Keratinocyte (primary cell): ENCODE results near the gene TMEM132C. TPM values are rescaled to one million over a fixed set of nuclear protein-coding genes. Genes with fewer than 3 reads are reported as not detected.

Experiments
- DNase-seq: peaks from one replicate; pipeline ENCODE4 v3.0.0-alpha.2; 2011; ENCODE audit warnings: low read depth, missing footprints, low spot score
- FAIRE-seq: peaks from 2 replicates; lab custom pipeline; 2011; peaks lifted over from hg19 to GRCh38; lab: Jason Lieb, UNC
- H2AFZ ChIP-seq: 2 replicates; pipeline ENCODE4 v1.6.0; 2012; ENCODE audit warnings: low read length, control low read depth, inconsistent platforms; ENCODE audit not compliant: control insufficient read depth
- H3K27ac ChIP-seq: 2 replicates; pipeline ENCODE4 v1.5.1; 2011; ENCODE audit warnings: low read length; ENCODE audit not compliant: control insufficient read depth, insufficient read depth
- H3K27me3 ChIP-seq: 3 replicates; pipeline ENCODE4 v1.6.0; 2011; ENCODE audit warnings: low read length; ENCODE audit not compliant: control insufficient read depth, insufficient read depth; ENCODE audit errors: extremely low read depth
- H3K36me3 ChIP-seq, 2 experiments: 2 replicates in 1 of 2; 3 replicates in 1 of 2; pipeline ENCODE4 v1.5.1; 2011; ENCODE audit warnings: low read length in 2 of 2, mild to moderate bottlenecking in 1 of 2; ENCODE audit not compliant: control insufficient read depth in 2 of 2, insufficient read depth in 2 of 2; ENCODE audit errors: extremely low read depth in 1 of 2
- H3K4me1 ChIP-seq: 3 replicates; pipeline ENCODE4 v1.5.1; 2011; ENCODE audit warnings: low read length; ENCODE audit not compliant: control insufficient read depth, insufficient read depth; ENCODE audit errors: extremely low read depth
- H3K4me2 ChIP-seq: 3 replicates; pipeline ENCODE4 v1.6.0; 2011; ENCODE audit warnings: low read depth, low read length; ENCODE audit not compliant: control insufficient read depth, insufficient read depth; ENCODE audit errors: extremely low read depth
- H3K4me3 ChIP-seq, 3 experiments: fragments of 200-600 bp in 1 of 3; sonication (generic) in 1 of 3; 2 replicates in 2 of 3; 3 replicates in 1 of 3; pipeline ENCODE4 v1.5.1; 2011 to 2016; ENCODE audit warnings: low read length in 3 of 3, mild to moderate bottlenecking in 3 of 3, control low read depth in 2 of 3, inconsistent platforms in 1 of 3, low read depth in 1 of 3, mixed read lengths in 1 of 3, mixed run types in 1 of 3, moderate library complexity in 1 of 3; ENCODE audit not compliant: control insufficient read depth in 2 of 3, insufficient read depth in 2 of 3; ENCODE audit errors: extremely low read depth in 1 of 3
- H3K79me2 ChIP-seq: 2 replicates; pipeline ENCODE4 v1.6.0; 2012; ENCODE audit warnings: low read length; ENCODE audit not compliant: control insufficient read depth, insufficient read depth
- H3K9ac ChIP-seq: 3 replicates; pipeline ENCODE4 v1.6.0; 2011; ENCODE audit warnings: low read length; ENCODE audit not compliant: control insufficient read depth, insufficient read depth; ENCODE audit errors: extremely low read depth
- H3K9me1 ChIP-seq: 3 replicates; pipeline ENCODE4 v1.6.0; 2011; ENCODE audit warnings: low read length; ENCODE audit not compliant: control insufficient read depth, insufficient read depth; ENCODE audit errors: extremely low read depth
- H3K9me3 ChIP-seq: 2 replicates; pipeline ENCODE4 v1.5.1; 2012; ENCODE audit warnings: low read depth, low read length; ENCODE audit not compliant: control insufficient read depth
- H4K20me1 ChIP-seq: 3 replicates; pipeline ENCODE4 v1.6.0; 2011; ENCODE audit warnings: low read length; ENCODE audit not compliant: control insufficient read depth, insufficient read depth; ENCODE audit errors: extremely low read depth
- EZH2 ChIP-seq: IDR thresholded peaks from one replicate; pipeline ENCODE4 v1.6.1; 2012; ENCODE audit warnings: inconsistent platforms, mild to moderate bottlenecking, low read length, moderate library complexity
- dilution Hi-C: fragments of 300-500 bp; cut with MboI; formaldehyde crosslinking; loops from one replicate; pipeline ENCODE4 v1.7.0; 2020; ENCODE audit warnings: low sequenced_read_pairs; ENCODE audit not compliant: extremely low pct_ligation_motif_present
- polyA plus RNA-seq, 5 experiments: library from polyadenylated mRNA; depleted of rRNA in 3 of 5; stranded (reverse) in 3 of 5; stranded (forward) in 1 of 5; unstranded in 1 of 5; fragments of >200 nt; gene quantifications; 1 replicate in 1 of 5; 2 replicates in 3 of 5; 3 replicates in 1 of 5; pipeline versions ENCODE4 v1.2.1 to v1.2.3, GENCODE V29; 2011 to 2012; ENCODE audit warnings: missing spikeins in 2 of 5, low read depth in 1 of 5, low replicate concordance in 1 of 5
- TF ChIP-seq, protein P1 (sequence below), 3 experiments: IDR thresholded peaks in 1 of 3; conservative IDR thresholded peaks in 1 of 3; optimal IDR thresholded peaks in 1 of 3; 2 replicates in 2 of 3; 3 replicates in 1 of 3; pipeline versions ENCODE3 to v1.5.1; 2011; ENCODE audit warnings: low read length in 3 of 3, mild to moderate bottlenecking in 3 of 3, moderate library complexity in 2 of 3, control low read depth in 1 of 3, inconsistent platforms in 1 of 3; ENCODE audit not compliant: insufficient read depth in 2 of 3; ENCODE audit errors: extremely low read depth in 1 of 3

Gene TMEM132C
- polyA plus RNA-seq, 1 donor (not counting 4 experiments of a cell fraction or from before 2014, with no cell fraction given): not detected

DNA sequence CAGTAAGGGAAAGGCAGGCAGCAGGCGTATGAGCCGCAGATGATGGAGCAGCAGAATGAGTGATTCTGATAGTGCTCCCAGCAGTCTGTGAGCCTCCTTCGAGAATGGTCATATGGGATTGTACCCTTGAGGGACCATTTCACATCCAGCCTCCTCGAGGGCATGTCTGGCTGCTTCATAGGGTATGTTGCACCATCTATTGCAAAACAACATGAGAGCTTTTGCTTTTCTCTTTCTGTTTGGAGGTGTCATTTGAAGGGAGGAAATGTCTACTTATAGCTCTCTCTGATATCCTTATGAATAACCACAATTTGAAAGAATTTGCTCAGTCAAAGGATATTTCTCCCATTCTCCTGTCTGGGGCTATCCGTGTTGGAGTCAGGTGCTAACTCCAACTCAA, 172.8 kb downstream of the TMEM132C start:
- TF ChIP-seq, protein P1, sequence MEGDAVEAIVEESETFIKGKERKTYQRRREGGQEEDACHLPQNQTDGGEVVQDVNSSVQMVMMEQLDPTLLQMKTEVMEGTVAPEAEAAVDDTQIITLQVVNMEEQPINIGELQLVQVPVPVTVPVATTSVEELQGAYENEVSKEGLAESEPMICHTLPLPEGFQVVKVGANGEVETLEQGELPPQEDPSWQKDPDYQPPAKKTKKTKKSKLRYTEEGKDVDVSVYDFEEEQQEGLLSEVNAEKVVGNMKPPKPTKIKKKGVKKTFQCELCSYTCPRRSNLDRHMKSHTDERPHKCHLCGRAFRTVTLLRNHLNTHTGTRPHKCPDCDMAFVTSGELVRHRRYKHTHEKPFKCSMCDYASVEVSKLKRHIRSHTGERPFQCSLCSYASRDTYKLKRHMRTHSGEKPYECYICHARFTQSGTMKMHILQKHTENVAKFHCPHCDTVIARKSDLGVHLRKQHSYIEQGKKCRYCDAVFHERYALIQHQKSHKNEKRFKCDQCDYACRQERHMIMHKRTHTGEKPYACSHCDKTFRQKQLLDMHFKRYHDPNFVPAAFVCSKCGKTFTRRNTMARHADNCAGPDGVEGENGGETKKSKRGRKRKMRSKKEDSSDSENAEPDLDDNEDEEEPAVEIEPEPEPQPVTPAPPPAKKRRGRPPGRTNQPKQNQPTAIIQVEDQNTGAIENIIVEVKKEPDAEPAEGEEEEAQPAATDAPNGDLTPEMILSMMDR (optimal IDR thresholded peaks at IDR 0.05 in 1 of 3, IDR thresholded peaks at IDR 0.05 in 1 of 3, conservative IDR thresholded peaks at IDR 0.05 in 1 of 3; ENCODE audit: extremely low read depth in 1 of 3, insufficient read depth in 2 of 3, low read length in 3 of 3): no peak
- no peak for TF ChIP-seq EZH2
- no peaks in the 10 kb centered on the region for H3K27me3 ChIP-seq
- H3K9me3 ChIP-seq: peaks cover 4% of the 10 kb centered on the region
- DNase-seq (no peak), FAIRE-seq (no peak)
- H3K27ac ChIP-seq: no peak overlapping the region
- no peak overlapping the region for H3K4me3 ChIP-seq
- no peaks in the 10 kb centered on the region for H3K36me3 ChIP-seq
- dilution Hi-C loops: no loop called here
- no peaks in the 10 kb centered on the region for H3K9me1 ChIP-seq
- H3K4me1 ChIP-seq: no peaks in the 10 kb centered on the region
- no peak overlapping the region for H3K9ac ChIP-seq
- H3K79me2 ChIP-seq: no peaks in the 10 kb centered on the region
- no peak overlapping the region for H3K4me2 ChIP-seq
- H2AFZ ChIP-seq: no peak overlapping the region
- H4K20me1 ChIP-seq: no peaks in the 10 kb centered on the region

DNA sequence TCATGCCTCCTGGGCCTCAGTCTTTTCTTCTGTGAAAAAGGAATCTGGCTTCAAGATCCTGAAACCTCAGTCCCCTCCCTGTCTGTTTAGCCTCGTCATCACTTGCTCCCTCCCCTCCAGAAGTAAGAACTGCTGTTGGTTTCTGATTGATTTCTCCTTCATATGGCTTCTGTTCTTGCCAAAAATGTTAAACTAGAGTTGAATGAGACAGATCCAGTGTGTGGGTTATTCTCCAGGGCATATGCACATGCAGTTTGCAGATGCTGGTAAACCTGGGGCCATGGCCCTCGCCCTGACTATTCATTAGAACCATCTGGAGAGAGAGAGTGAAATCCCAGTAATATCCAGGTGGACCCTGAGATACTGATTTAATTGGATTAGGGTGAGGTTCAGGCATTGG, 175.1 kb downstream of the TMEM132C start:
- Histone ChIP-seq H3K9me1 (no peaks in the 10 kb centered on the region), H3K9ac (no peak overlapping the region), H3K27me3 (no peaks in the 10 kb centered on the region), H3K79me2 (no peaks in the 10 kb centered on the region), H3K4me2 (no peak overlapping the region), H2AFZ (no peak overlapping the region), H4K20me1 (no peaks in the 10 kb centered on the region), H3K9me3 (peaks cover 4% of the 10 kb centered on the region), H3K4me3 (no peak overlapping the region), H3K27ac (no peak overlapping the region), H3K4me1 (no peaks in the 10 kb centered on the region), H3K36me3 (no peaks in the 10 kb centered on the region)
- DNase-seq (no peak), FAIRE-seq (no peak)
- dilution Hi-C loops: no loop called here
- TF ChIP-seq, protein P1 (optimal IDR thresholded peaks at IDR 0.05 in 1 of 3, IDR thresholded peaks at IDR 0.05 in 1 of 3, conservative IDR thresholded peaks at IDR 0.05 in 1 of 3; ENCODE audit: extremely low read depth in 1 of 3, insufficient read depth in 2 of 3, low read length in 3 of 3): no peak
- no peak for TF ChIP-seq EZH2
